Motor neuron (in vitro differentiated cells): Measurements from ENCODE around the gene PDPR. TPM values are rescaled to one million over a fixed set of nuclear protein-coding genes. Genes with fewer than 3 reads are reported as not detected.
A peak's percentile ranks its signal among the peaks of the same experiment; 100 is the strongest.
"Not testable (repeated sequence)": the region's sequence is repeated elsewhere in the genome, so short reads cannot be mapped to it uniquely, and the experiment has no call there.

ENCODE experiments used
- ATAC-seq, 8 experiments: fragments of 200-7000 bp; cut with Tn5 transposase; replicated peaks in 6 of 8; 2 replicates each; pipeline ENCODE4 v1.8.0; 2021; ENCODE audit warnings: mild to moderate bottlenecking in 8 of 8, moderate library complexity in 8 of 8
- H3K27ac ChIP-seq, 2 donors: fragments of 250-450 bp; sonication (Bioruptor Pico); 2 replicates each; pipeline ENCODE4 v1.9.0; 2021; ENCODE audit warnings: antibody characterized with exemption in 2 of 2, mild to moderate bottlenecking in 2 of 2, moderate library complexity in 1 of 2
- H3K4me1 ChIP-seq, 2 donors: fragments of 250-450 bp; sonication (Bioruptor Pico); replicated peaks in 1 of 2; 2 replicates each; pipeline ENCODE4 v1.6.1; 2021; ENCODE audit warnings: antibody characterized with exemption in 2 of 2, mild to moderate bottlenecking in 2 of 2, moderate library complexity in 1 of 2
- H3K4me3 ChIP-seq, 5 donors: fragments of 250-450 bp; sonication (Bioruptor Pico); 2 replicates each; pipeline ENCODE4 v1.9.0; 2021; ENCODE audit warnings: antibody characterized with exemption in 5 of 5, mild to moderate bottlenecking in 5 of 5, moderate library complexity in 4 of 5
- WGBS, 10 experiments: fragments of 450-650 bp; shearing (Covaris generic); methylation state at CpG; one replicate each; pipeline ENCODE4 v1.0.0; 2022; 5-methylcytosine and 5-hydroxymethylcytosine counted together
- in situ Hi-C, 9 experiments: fragments of 400-800 bp; cut with MboI; loops; one replicate each; pipeline ENCODE4 v1.15.0; 2021; ENCODE audit warnings: low sequenced_read_pairs in 9 of 9, low pct_unique_long_range_greater_than_20kb in 2 of 9; ENCODE audit not compliant: unreplicated experiment in 9 of 9
- total RNA-seq, 8 experiments: library from RNA; unstranded; fragments of 300-600 nt; gene quantifications; 2 replicates each; pipeline versions ENCODE4 v1.2.3 to v1.2.4, GENCODE V29; 2022

The PDPR gene
- total RNA-seq, 8 experiments from 2014 or later: 11.2 to 49.0 (median 16.1) TPM

DNA sequence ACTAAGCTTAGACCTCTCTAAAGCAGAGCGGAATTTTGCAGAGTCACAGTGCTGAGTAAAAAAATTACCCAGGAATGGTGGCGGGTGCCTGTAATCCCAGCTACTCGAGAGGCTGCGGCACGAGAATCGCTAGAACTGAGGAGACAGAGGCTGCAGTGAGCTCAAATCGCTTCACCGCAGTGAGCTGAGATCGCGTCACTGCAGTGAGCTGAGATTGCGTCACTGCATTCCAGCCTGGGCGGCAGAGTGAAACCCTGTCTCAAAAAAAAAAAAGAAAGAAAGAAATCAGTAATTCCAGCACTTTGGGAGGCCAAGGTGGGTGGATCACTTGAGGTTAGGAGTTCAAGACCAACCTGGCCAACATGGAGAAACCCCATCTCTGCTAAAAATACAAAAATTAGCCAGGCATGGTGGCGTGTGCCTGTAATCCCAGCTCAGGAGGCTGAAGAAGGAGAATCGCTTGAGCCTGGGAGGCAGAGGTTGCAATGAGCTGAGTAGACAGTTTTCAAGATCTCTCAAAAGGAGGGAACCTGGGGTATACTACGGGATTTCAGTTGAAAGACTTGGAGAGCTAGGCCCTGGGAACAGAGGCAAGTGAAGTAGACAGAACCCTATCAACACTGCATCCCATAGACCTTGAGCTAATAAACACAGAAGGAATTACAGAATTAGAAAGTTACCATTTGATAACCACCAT lies 4.4 kb upstream of the PDPR start:
- H3K4me1 ChIP-seq, ATAC-seq, H3K4me3 ChIP-seq, H3K27ac ChIP-seq, in situ Hi-C loops: not testable (repeated sequence)
- 69 to 100% (median 90%) methylated on average over 2 to 5 of the region's 15 CpGs; no CpG with 5 or more reads in 2 of the 10 experiments for WGBS, 10 experiments

DNA sequence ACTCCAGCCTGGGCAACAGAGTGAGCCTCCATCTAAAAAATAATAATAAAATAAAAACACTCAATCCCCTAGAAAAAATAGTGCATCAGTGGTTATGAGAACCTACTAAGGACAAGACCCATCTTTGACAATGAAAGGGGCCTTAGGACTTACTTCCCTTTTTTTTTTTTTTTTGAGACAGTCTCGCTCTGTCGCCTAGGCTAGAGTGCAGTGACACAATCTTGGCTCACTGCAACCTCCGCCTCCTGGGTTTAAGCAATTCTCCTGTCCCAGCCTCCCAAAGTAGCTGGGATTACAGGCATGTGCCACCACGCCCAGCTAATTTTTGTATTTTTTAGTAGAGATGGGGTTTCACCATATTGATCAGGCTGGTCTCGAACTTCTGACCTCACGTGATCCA lies 2.0 kb upstream of the PDPR start:
- ATAC-seq, in situ Hi-C loops, H3K4me1 ChIP-seq, H3K27ac ChIP-seq, H3K4me3 ChIP-seq: not testable (repeated sequence)
- WGBS, 10 experiments: 80 to 100% methylated on average over 1 of the region's 6 CpGs; no CpG with 5 or more reads in 8 of the 10 experiments

DNA sequence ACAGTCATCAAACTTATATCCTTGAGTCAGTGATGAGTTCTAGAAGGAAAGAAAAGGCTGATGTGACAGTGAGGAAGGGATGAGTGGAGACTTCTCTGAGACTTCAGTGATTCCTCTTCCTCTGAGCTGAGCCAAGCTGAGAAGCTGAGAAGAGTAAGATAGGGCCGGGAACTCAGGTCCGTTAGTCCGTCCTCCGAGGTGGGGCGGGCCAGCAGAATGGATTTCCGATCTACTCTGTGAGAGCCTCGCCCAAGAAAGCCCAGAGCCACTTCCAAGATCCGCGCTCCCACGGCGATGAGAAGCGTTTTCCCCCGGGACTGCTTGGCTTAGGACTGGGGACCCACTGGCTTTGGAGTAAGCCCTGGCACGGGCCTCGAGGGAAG lies 542 bp upstream of the PDPR start:
- peak overlapping the region; percentile 41 to 99 (median 98) for H3K4me3 ChIP-seq
- H3K27ac ChIP-seq, H3K4me1 ChIP-seq, in situ Hi-C loops: not testable (repeated sequence)
- WGBS, 10 experiments: no CpG with 5 or more reads among the region's 15 CpGs
- ATAC-seq: peak; percentile 51 to 82 (median 58)

DNA sequence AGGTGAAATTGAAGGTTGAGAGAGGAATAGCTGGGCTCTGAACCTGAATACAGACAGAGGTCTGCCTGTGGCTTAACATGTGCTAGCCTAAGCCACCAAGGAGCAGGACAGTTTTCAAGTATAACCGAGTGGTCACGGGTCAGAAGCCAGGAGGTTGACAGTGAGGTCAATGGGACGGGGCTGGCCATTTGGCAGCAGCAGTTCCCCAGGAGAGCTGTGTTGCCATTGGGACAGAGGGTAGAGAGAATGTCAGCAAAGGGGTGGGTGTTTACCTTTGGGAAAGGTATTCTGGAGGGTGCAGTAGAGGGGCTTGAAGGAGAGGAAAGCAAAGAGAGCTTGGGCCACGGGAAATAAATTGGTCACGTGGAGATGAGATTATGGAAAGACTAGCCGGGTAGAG lies 4.2 kb downstream of the PDPR start:
- WGBS, 10 experiments: 74 to 100% (median 84%) methylated on average over 1 to 3 of the region's 6 CpGs; no CpG with 5 or more reads in 7 of the 10 experiments
- ATAC-seq, H3K27ac ChIP-seq, H3K4me1 ChIP-seq, in situ Hi-C loops, H3K4me3 ChIP-seq: not testable (repeated sequence)

DNA sequence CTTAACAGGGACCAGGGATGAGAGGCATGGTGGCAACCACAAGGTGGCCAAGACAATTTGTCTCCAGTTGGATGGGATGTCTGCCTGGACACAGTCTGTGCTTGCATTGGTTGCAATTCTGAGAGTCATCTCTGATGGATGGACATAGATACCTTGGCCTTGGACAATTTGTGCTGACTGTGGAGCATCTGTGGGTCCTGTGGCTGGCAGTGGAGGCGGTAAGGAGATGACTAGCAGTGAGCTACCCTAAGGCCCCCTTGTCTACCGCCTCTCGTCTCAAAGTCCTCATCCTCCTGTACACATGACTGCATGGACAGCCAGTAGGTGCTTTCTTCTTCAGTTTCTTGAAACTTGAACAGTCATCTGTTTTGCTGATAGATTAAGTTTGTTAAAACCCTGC lies 4.6 kb downstream of the PDPR start:
- in situ Hi-C loops, H3K27ac ChIP-seq, H3K4me1 ChIP-seq, H3K4me3 ChIP-seq, ATAC-seq: not testable (repeated sequence)
- WGBS, 10 experiments: no CpG with 5 or more reads among the region's 3 CpGs

DNA sequence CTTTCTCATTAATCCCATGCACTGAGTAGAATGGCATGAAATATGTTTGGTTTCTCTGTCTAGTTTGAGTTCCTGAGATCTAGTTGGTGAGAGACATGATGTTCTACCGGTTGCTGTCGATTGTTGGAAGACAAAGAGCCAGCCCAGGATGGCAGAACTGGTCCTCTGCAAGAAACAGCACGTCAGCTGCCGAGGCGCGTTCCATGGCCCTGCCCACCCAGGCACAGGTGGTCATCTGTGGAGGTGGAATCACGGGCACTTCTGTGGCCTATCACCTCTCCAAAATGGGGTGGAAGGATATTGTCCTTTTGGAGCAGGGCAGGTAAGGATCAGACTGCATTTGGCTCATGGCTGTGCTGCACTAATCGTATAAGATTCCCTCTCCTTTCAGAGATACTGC lies 6.3 kb downstream of the PDPR start:
- H3K4me3 ChIP-seq, H3K27ac ChIP-seq, in situ Hi-C loops, ATAC-seq, H3K4me1 ChIP-seq: not testable (repeated sequence)
- WGBS, 10 experiments: 80 to 100% (median 100%) methylated on average over 1 to 2 of the region's 8 CpGs; no CpG with 5 or more reads in 6 of the 10 experiments

DNA sequence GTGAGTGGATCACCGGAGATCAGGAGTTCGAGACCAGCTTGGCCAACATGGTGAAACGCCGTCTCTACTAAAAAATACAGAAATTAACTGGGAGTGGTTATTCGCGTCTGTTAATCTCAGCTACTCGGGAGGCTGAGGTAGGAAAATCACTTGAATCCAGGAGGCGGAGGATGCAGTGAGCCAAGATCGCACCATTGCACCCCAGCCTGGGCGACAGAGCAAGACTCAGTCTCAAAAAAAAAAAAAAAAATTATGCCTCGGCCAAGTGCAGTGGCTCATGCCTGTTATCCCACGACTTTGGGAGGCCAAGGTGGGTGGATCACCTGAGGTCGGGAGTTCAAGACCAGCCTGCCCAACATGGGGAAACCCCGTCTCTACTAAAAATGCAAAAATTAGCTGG lies 9.7 kb downstream of the PDPR start:
- H3K4me1 ChIP-seq, in situ Hi-C loops, H3K4me3 ChIP-seq, H3K27ac ChIP-seq, ATAC-seq: not testable (repeated sequence)
- 72 to 97% (median 88%) methylated on average over 3 to 14 of the region's 14 CpGs; no CpG with 5 or more reads in 1 of the 10 experiments for WGBS, 10 experiments

DNA sequence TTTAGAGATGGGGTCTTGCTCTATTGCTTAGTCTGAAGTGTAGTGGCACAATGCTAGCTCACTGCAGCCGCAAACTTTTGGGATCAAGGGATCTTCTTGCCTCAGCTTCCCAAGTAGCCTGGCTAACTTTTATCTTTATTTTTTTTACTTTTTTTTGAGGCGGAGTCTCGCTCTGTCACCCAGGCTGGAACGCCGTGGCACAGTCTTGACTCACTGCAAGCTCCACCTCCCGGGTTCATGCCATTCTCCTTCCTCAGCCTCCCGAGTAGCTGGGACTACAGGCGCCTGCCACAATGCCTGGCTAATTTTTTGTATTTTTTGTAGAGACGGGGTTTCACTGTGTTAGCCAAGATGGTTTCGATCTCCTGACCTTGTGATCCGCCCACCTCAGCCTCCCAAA lies 12.1 kb downstream of the PDPR start:
- in situ Hi-C loops, H3K4me3 ChIP-seq, H3K27ac ChIP-seq, H3K4me1 ChIP-seq, ATAC-seq: not testable (repeated sequence)
- WGBS, 10 experiments: 90 to 100% (median 95%) methylated on average over 3 to 11 of the region's 11 CpGs

DNA sequence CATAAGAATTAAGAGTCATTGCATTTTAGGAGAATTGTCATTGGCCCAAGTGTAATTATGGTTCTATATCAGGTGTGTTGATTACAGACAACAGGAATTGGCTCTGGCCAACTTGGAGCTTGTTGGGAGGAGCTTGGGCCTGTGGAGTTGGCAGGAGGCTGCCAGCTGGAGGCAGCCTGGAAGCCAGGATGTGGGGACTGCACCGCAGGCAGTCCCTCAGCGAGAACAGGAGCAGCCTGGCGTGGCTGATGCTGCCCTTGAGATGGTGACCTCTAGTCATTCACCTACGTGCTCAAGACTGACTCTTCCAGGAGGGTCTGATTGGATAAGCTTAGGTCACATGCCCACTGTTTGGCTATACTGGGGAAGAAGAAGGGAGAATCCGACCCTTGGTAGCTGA lies 13.6 kb downstream of the PDPR start:
- in situ Hi-C loops, H3K27ac ChIP-seq, H3K4me3 ChIP-seq, H3K4me1 ChIP-seq: not testable (repeated sequence)
- peak in 1 of 8 experiments; percentile 14 for ATAC-seq
- WGBS, 10 experiments: 80 to 100% (median 100%) methylated on average over 1 to 3 of the region's 5 CpGs; no CpG with 5 or more reads in 4 of the 10 experiments

DNA sequence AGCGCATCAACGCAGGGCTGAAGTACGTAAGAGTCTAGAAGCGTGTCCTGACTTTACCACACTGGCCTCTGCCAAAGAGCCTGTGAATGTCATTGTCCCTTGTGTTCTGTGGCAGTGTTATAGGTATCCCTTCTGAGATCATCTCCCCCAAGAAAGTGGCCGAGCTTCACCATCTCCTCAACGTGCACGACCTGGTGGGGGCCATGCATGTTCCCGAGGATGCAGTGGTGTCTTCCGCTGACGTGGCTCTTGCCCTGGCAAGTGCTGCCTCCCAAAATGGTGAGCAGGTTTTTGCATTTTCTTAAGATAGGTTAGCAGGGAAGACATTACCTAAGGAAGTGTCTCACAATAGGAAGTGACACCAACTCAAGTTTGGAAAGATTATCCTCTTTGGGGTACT lies 14.7 kb downstream of the PDPR start:
- H3K4me1 ChIP-seq, H3K4me3 ChIP-seq, H3K27ac ChIP-seq, ATAC-seq, in situ Hi-C loops: not testable (repeated sequence)
- no CpG with 5 or more reads among the region's 10 CpGs for WGBS, 10 experiments

DNA sequence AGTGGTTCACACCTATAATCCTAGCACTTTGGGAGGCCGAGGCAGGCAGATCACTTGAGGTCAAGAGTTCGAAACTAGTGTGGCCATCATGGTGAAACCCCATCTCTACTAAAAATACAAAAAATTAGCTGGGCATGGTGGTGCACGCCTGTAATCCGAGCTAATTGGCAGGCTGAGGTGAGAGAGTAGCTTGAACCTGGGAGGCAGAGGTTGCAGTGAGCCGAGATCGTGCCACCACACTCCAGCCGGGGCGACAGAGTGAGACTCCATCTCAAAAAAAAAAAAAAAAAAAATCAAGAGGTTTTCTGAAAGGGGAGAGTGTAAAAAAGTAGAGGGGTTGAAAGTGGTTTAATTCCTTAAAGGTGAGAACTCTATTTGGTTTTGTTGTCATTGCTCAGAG lies 21.7 kb downstream of the PDPR start:
- ATAC-seq, H3K4me1 ChIP-seq, H3K4me3 ChIP-seq, in situ Hi-C loops, H3K27ac ChIP-seq: not testable (repeated sequence)
- 80 to 100% (median 98%) methylated on average over 1 to 8 of the region's 8 CpGs; no CpG with 5 or more reads in 3 of the 10 experiments for WGBS, 10 experiments

DNA sequence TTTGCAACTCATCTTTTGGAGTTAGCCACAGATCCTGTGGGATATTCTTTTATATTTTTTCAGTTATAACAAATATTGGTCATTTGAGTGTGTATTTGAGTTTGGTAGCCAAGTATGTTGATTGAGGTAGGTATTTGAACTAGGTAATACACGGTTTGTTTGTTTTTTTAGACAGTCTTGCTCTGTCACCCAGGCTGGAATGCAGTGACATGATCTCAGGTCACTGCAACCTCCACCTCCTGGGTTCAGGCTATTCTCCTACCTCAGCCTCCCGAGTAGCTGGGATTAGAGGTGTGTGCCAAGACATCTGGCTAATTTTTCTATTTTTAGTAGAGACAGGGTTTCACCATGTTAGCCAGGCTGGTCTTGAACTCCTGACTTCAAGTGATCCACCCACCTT lies 22.5 kb downstream of the PDPR start:
- H3K4me1 ChIP-seq, H3K27ac ChIP-seq, H3K4me3 ChIP-seq, in situ Hi-C loops, ATAC-seq: not testable (repeated sequence)
- 0 to 94% (median 85%) methylated on average over 1 to 2 of the region's 2 CpGs; no CpG with 5 or more reads in 4 of the 10 experiments for WGBS, 10 experiments

DNA sequence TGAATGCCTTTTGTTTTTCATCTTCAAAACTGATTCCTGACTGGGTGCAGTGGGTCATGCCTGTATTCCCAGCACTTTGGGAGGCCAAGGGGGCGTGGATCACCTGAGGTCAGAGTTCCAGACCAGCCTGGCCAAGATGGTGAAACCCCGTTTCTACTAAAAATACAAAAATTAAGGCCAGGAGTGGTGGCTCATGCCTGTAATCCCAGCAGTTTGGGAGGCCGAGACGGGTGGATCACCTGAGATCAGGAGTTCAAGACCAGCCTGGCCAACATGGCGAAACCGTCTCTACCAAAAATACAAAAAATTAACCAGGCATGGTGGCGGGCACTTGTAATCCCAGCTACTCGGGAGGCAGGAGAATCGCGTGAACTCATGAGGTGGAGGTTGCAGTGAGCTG lies 28.6 kb downstream of the PDPR start:
- H3K4me3 ChIP-seq, in situ Hi-C loops, ATAC-seq, H3K27ac ChIP-seq, H3K4me1 ChIP-seq: not testable (repeated sequence)
- 80 to 100% (median 97%) methylated on average over 2 to 10 of the region's 10 CpGs; no CpG with 5 or more reads in 4 of the 10 experiments for WGBS, 10 experiments
